HG02970 (cell line): Measurements from ENCODE around the gene CFAP157.
"Not testable (repeated sequence)": the region's sequence is repeated elsewhere in the genome, so short reads cannot be mapped to it uniquely, and the experiment has no call there.

Experiments
- ATAC-seq: cut with Tn5 transposase; IDR thresholded peaks from one replicate; pipeline ENCODE4 v1.9.1; 2021; ENCODE audit warnings: mild to moderate bottlenecking, moderate library complexity, moderate number of reproducible peaks; ENCODE audit not compliant: unreplicated experiment, low FRiP score

CFAP157 gene

GRCh38 chr9:127756233-127756632 is 49.4 kb downstream of the CFAP157 start:
- ATAC-seq, result no peak

- not testable (repeated sequence) for ATAC-seq
Observed at GRCh38 chr9:127756776-127757175, 50.0 kb downstream of the CFAP157 start.

- no peak for ATAC-seq
Observed at GRCh38 chr9:127758843-127759242, 52.1 kb downstream of the CFAP157 start.

- no peak for ATAC-seq
Observed at GRCh38 chr9:127761061-127761460, 54.3 kb downstream of the CFAP157 start.

GRCh38 chr9:127761491-127761956 is 54.7 kb downstream of the CFAP157 start:
- ATAC-seq, result no peak

- ATAC-seq, result no peak
Observed at GRCh38 chr9:127762111-127762676, 55.4 kb downstream of the CFAP157 start.

- no peak for ATAC-seq
Observed at GRCh38 chr9:127763918-127764384, 57.2 kb downstream of the CFAP157 start.

GRCh38 chr9:127765418-127765817 is 58.6 kb downstream of the CFAP157 start:
- ATAC-seq, result no peak
